GM19372 (cell line): ENCODE measurements around the gene KIN.
"Not testable (repeated sequence)": the region's sequence is repeated elsewhere in the genome, so short reads cannot be mapped to it uniquely, and the experiment has no call there.

Experiments
- ATAC-seq: cut with Tn5 transposase; IDR thresholded peaks from one replicate; pipeline ENCODE4 v1.9.1; 2021; ENCODE audit warnings: mild to moderate bottlenecking, low read depth, moderate library complexity; ENCODE audit not compliant: unreplicated experiment

KIN gene, protein sequence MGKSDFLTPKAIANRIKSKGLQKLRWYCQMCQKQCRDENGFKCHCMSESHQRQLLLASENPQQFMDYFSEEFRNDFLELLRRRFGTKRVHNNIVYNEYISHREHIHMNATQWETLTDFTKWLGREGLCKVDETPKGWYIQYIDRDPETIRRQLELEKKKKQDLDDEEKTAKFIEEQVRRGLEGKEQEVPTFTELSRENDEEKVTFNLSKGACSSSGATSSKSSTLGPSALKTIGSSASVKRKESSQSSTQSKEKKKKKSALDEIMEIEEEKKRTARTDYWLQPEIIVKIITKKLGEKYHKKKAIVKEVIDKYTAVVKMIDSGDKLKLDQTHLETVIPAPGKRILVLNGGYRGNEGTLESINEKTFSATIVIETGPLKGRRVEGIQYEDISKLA

GRCh38 chr10:7787857-7788638 is at the start of gene KIN, which contains the start of gene ATP5F1C:
Gene KIN, minus strand, starts transcription at chr10:7787993. Its CDS starts 60 bp downstream, at chr10:7787933.
Gene ATP5F1C, plus strand, starts transcription at chr10:7788177. Its CDS starts 31 bp downstream, at chr10:7788208.
- peak; percentile 92 for ATAC-seq

GRCh38 chr10:7836571-7836970 is 48.8 kb upstream of the KIN start:
- ATAC-seq = no peak

DNA sequence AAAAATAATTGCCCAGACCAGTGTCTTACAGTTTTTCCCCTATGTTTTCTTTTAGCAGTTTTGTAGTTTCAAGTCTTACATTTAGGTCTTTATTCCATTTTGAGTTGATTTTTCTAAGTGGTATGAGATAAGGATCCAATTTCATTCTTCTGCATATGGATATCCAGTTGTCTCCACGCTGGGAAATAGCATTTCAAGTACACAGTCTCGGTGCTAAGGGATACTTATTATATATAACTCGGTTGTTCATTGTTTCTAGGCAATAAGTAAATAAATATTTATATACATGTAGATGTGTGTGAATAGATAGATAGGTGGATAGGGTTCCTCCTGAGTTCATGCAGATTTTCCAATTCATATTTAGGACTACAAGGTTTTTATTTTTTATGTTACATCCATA is 46.5 kb upstream of the KIN start:
- ATAC-seq = no peak

DNA sequence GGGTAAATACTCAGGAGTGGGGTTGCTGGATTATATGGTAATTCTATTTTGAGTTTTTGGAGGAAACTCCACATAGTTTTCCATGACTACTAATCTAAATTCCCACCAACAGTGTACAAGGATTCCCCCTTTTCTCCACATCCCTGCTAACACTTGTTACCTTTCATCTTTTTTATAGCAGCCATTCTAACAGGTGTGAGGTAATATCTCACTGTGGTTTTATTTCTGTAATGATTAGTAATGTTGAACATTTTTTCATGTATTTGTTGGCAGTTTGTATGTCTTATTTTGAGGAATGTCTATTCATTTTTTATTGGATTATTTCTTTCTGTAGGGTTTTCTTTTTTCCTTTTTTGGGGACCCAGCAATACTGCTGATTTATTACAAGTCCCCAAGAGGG is 45.4 kb upstream of the KIN start:
- no peak for ATAC-seq

- no peak for ATAC-seq
Observed at GRCh38 chr10:7832060-7832459, 44.3 kb upstream of the KIN start.

- no peak for ATAC-seq
Observed at GRCh38 chr10:7829289-7829834, 41.6 kb upstream of the KIN start.

GRCh38 chr10:7826971-7827370 is 39.2 kb upstream of the KIN start:
- no peak for ATAC-seq

GRCh38 chr10:7824251-7824650 is 36.5 kb upstream of the KIN start:
- no peak for ATAC-seq

DNA sequence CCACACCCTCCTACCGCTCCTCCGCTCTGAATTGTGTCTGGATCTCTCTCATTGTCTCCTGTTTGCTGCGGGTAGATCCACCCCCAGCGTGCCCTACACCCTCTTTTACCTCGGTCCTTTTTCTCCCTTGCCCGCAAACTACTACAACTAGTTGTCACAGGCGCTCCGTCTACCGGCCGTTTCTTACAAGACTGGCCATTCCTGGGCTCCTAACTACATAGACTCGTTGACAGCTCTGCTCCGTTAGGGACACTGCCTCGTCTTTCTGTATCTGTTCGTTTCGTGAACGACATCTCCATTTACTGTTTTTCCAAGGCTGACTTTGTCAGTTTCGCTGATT is 31.3 kb upstream of the KIN start:
- peak; percentile 42 for ATAC-seq

DNA sequence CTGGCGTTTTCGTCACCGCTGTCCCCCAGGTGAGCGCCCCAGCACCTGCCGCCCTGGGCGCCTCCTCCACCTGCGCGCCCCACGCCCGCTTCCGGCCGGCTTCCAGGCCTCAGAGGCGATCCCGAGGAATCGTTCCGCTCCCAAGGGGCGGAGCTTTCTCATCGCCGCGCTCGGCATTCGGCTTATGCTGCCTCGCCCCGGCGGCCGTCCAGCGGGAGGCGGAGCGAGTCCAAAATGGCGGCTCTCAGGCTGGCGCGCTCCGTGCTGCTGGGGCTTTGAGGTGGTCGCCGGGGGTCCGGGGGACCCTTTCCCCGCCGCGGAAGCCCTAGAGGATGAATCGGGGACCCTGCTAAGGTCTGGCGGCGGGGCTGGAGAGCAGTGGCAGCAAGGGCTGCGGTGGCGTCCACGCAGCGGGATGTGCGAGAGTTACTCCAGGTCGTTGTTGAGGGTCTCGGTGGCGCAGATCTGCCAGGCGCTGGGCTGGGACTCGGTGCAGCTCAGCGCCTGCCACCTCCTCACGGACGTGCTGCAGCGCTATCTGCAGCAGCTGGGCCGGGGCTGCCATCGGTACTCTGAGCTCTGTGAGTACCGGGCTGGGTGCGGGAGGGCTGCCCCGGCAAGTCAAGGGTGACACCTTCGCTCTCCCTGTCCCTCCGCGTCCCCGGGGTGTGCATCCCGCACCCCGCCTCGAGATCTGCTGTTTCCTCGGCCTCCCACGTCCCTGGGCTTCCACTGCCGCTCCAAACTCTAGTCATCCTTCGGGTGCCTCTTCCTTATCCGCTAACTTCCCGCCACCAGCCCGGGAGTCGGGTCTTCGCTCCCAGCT is 30.7 kb upstream of the KIN start, which contains the start of gene TAF3:
Gene TAF3 (plus strand): TSS at position 211 of the 826 bp plus-strand sequence. CDS start 205 bp downstream, at position 416.
- ATAC-seq = peak; percentile 79

DNA sequence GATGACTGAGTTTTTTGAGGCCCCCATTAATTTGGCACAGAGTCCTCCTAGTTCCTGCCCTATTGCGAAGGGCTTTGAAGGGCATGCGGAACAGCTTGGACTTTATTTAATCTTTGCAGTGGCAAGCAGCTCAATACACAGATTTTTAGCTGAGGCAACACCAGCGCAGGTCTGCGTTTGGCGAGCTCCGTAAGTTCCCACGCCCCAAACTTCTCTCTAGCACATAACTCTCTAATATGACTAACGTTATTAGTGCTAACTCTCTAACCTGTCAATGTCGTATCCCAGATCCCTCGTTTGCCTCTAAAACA is 30.1 kb upstream of the KIN start:
- peak; percentile 19 for ATAC-seq

DNA sequence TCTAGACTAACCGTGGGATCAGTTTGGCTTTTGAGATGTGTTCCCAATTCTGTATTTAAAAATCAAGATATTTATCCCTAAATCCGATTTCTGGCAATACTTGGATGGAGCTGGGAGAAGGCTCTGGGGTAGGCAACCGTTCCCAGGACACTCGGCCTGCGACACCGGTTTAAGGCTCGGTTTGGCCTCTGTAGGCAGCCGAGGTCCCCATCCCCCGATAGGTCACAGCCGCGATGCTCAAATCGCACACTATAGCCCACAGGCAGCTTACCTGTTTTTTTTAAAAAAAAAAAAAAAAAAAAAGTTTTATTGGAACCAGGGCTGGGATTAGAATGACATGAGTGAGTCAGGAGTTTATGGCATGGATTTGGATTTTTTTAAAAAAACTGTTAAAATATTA is 29.8 kb upstream of the KIN start:
- ATAC-seq = no peak

- no peak for ATAC-seq
Observed at GRCh38 chr10:7813481-7813880, 25.7 kb upstream of the KIN start.

GRCh38 chr10:7811743-7812142 is 23.9 kb upstream of the KIN start:
- ATAC-seq = not testable (repeated sequence)

DNA sequence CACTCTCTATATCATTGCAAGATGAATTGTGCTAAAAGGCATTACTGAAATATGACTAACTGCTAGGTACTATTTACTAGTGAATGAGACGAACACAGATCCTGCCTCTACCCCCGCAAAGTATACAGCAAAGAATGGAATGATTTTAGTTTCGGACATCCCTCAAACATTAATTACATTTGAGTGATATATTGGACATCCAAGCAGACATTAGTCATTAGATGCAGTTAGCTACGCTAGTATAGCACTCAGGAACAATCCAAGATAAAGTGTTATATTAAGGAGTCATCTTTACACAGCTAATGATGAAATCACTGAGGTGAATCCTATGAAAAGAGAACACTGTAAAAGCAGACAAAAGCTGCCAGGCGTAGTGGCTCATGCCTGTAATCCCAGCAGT is 23.2 kb upstream of the KIN start:
- ATAC-seq = no peak

DNA sequence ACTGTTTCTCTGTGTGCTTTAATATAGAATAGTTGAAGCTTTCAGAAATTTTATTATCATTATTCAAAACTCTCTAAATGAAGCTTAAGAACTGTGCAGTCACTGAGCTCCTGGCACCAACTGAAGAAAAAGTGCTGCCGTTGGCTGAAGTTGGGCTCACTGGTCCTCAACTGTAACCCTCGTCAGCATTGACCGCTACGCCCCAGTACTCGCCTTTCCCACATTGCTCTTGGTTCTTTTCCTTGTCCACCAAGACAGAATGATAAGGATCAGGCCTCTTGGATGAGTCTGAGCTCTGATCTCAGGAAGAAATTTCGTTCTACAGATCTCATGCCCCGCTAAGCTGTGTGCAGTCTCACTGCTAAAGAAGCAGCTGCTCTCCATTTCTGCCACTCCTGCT is 22.6 kb upstream of the KIN start:
- no peak for ATAC-seq

DNA sequence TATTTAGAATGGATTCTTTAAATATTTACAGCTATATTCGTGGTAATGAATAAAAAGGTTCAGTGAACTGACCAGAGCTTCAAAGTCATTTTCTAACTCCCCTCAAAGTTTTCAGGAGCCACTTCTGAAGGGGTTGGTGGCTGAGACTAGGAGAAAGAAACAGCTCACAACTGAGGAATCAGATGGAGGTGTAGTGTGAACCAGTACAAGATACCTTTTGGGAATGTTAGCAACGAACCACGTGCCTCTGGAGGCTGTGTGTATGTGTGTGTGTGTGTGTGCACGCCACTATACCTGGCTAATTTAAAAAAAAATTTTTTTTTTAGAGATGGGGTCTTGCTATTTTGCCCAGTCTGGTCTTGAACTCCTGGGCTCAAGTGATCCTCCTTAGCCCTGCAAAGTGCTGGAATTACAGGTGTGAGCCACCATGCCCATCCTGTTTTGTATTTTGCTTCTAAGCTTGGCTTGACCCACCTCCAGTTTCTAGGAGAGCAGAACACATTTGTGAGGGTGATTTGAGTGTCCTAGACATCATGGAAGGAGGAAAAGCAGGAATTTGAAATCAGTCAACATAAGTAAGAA is 21.0 kb upstream of the KIN start:
- ATAC-seq = no peak

DNA sequence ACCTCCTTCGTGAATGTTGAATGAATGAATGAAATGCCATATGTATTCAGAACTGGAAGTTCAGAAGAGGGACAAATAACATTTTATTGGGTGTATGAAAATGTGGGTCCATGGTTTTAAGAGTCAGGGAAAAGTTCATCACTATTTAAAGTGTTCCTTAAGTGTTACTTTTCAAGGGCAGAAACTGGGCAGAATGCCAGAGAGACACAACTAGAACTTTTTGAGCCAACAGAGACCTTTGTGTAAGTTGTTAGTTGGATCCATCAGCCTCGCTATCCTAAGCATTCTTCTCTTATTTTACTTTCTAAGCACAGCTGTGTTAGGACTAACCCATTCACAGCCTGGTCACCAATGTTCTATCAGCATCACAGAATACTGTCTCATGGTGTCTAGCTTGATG is 16.9 kb upstream of the KIN start:
- no peak for ATAC-seq

DNA sequence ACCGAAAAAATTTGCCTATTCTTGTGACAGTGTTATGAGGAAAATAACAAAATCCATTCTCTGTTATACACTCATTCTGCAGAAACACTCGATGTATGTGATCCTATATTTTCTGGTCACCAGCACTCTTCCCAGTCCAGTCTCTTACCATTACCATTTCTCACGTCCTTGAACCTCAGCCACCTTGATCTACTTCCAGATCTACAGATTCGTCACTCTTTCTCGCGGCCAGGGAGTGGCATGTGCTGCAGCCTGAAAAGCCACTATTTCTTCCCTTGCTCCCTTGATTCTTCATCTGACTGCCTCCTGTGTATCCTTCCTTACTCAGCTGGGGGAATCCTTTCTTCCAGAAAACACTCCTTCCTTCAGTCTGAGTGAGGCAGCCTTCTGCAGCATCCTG is 16.4 kb upstream of the KIN start:
- no peak for ATAC-seq

- ATAC-seq = no peak
Observed at GRCh38 chr10:7802606-7803005, 14.8 kb upstream of the KIN start.
